ENCODE results near the gene ADGRL1. TPM values are rescaled to one million over a fixed set of nuclear protein-coding genes. Genes with fewer than 3 reads are reported as not detected.

The ADGRL1 gene
- total and polyA plus RNA-seq, 2 donors (not counting 3 experiments of a cell fraction or from before 2014, with no cell fraction given): 7.3 to 8.3 TPM

DNA sequence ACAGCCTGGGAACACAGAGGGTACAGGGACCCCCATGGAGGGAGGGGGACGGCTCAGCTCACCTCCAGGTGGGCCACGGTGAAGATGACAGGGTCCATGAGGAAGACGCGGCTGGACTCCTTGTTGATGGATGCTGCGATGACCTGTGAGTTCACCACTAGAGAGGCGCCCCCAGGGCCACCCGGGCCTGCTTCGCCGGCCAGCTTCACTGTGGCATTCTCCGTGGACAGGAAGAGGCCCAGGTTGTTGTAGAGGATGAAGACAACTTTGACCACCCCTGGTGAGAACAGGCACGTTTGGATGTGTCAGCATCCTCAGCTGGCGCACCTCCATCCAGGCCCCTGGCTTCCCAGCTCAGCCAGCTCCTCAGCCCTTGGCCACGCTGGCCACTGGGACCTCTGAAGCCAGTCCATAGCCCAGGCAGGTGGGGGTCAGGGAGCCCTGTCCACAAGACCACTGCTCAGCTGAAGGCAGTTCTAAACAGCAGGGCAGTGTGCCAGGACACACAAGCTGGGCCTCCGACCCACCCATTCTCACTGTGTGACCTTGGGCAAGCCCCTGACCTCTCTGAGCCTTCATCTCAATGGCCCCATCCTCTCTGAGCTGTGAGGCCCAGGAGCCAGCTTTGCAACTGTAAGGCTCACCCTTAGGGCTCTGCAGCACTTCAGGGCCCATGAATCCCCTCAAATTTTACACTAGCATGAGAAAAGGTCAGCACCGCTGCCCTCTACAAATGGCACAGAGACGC lies 47.5 kb downstream of the ADGRL1 start:
- Histone ChIP-seq H3K4me3 (replicated peaks in 1 of 3; ENCODE audit: insufficient read depth in 1 of 3, low read depth in 1 of 3, low read length in 3 of 3) (no peak overlapping the region), H3K4me2 (ENCODE audit: insufficient read depth, low read length) (no peak overlapping the region), H3K79me2 (ENCODE audit: control insufficient read depth, insufficient read depth, low read length) (no peaks in the 10 kb centered on the region), H3K36me3 (ENCODE audit: control insufficient read depth in 2 of 2, extremely low read depth in 1 of 2, insufficient read depth in 2 of 2, low read length in 2 of 2) (peaks cover 2 to 15% of the 10 kb centered on the region in 2 experiments), H3K4me1 (ENCODE audit: control insufficient read depth, extremely low read depth, insufficient read depth, low read length) (no peaks in the 10 kb centered on the region), H3K9me3 (replicated peaks; ENCODE audit: control insufficient read depth, insufficient read depth, low read length) (no peaks in the 10 kb centered on the region), H3K9me1 (replicated peaks; ENCODE audit: control insufficient read depth, extremely low read depth, insufficient read depth, low read length) (no peaks in the 10 kb centered on the region), H2AFZ (ENCODE audit: low read depth, low read length) (no peak overlapping the region), H3K27me3 (ENCODE audit: control insufficient read depth in 2 of 2, insufficient read depth in 2 of 2, low read length in 2 of 2) (no peaks in the 10 kb centered on the region), H3K9ac (replicated peaks; ENCODE audit: extremely low read depth, insufficient read depth, low read length) (no peak overlapping the region), H3K27ac (ENCODE audit: insufficient read depth, low read depth, low read length) (no peak overlapping the region), H4K20me1 (replicated peaks; ENCODE audit: control insufficient read depth, extremely low read depth, insufficient read depth, low read length) (no peaks in the 10 kb centered on the region)
- no peak for DNase-seq (ENCODE audit: low read depth, low spot score)
- no TSS peak for BruUV-seq (replicated peaks)
- TF ChIP-seq, protein P1, sequence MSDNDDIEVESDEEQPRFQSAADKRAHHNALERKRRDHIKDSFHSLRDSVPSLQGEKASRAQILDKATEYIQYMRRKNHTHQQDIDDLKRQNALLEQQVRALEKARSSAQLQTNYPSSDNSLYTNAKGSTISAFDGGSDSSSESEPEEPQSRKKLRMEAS (IDR thresholded peaks at IDR 0.05; ENCODE audit: insufficient read depth, insufficient read length): no peak
- no peak for TF ChIP-seq POLR2AphosphoS5 (IDR thresholded peaks at IDR 0.05; ENCODE audit: insufficient read depth, low read depth, low read length)
- TF ChIP-seq GATA2 (IDR thresholded peaks at IDR 0.05; ENCODE audit: insufficient read depth, insufficient read length, low read depth, low read length): no peak
- TF ChIP-seq, protein P2, sequence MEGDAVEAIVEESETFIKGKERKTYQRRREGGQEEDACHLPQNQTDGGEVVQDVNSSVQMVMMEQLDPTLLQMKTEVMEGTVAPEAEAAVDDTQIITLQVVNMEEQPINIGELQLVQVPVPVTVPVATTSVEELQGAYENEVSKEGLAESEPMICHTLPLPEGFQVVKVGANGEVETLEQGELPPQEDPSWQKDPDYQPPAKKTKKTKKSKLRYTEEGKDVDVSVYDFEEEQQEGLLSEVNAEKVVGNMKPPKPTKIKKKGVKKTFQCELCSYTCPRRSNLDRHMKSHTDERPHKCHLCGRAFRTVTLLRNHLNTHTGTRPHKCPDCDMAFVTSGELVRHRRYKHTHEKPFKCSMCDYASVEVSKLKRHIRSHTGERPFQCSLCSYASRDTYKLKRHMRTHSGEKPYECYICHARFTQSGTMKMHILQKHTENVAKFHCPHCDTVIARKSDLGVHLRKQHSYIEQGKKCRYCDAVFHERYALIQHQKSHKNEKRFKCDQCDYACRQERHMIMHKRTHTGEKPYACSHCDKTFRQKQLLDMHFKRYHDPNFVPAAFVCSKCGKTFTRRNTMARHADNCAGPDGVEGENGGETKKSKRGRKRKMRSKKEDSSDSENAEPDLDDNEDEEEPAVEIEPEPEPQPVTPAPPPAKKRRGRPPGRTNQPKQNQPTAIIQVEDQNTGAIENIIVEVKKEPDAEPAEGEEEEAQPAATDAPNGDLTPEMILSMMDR (IDR thresholded peaks at IDR 0.05; ENCODE audit: extremely low read depth in 1 of 2, insufficient read depth in 1 of 2, low read depth in 1 of 2, low read length in 2 of 2): no peak
- no peak for TF ChIP-seq EZH2 (IDR thresholded peaks at IDR 0.05; ENCODE audit: borderline replicate concordance, low read depth, low read length, severe bottlenecking)
- TF ChIP-seq FOS (IDR thresholded peaks at IDR 0.05; ENCODE audit: borderline replicate concordance, insufficient read depth, low read length): no peak
- TF ChIP-seq JUN (IDR thresholded peaks at IDR 0.05; ENCODE audit: borderline replicate concordance, insufficient read depth, insufficient read length, low read depth): no peak
- no peak for TF ChIP-seq MYC (IDR thresholded peaks at IDR 0.05; ENCODE audit: low read depth, low read length)
- no peak for TF ChIP-seq POLR2A (IDR thresholded peaks at IDR 0.05; ENCODE audit: low read depth, low read length)
- dilution Hi-C loops (cut with MboI; ENCODE audit: extremely low pct_ligation_motif_present, low sequenced_read_pairs): no loop called here
- ChIA-PET CTCF (interaction anchor here (1.2 to 1.8 kb wide), 3 partner anchors 10 to 190 kb away, joined by 4 to 8 read pairs (median 5); partner anchors contain the start of gene ASF1B), POLR2A (interaction anchor here (0.5 kb wide), 1 partner anchor 15 kb away, joined by 5 read pairs; no protein-coding TSS in a partner anchor)
- intact Hi-C loops (cut with micrococcal nuclease): no loop called here
- FAIRE-seq: no peak
